CD14-positive monocyte (primary cell): Measurements from ENCODE around the gene AHCTF1. TPM values are rescaled to one million over a fixed set of nuclear protein-coding genes. Genes with fewer than 3 reads are reported as not detected.

Experiments used
- DNase-seq, 3 donors: peaks; one replicate each; pipeline ENCODE4 v3.0.0-alpha.2; 2011 to 2022
- H2AFZ ChIP-seq: 2 replicates; pipeline ENCODE4 v1.6.0; 2012; ENCODE audit warnings: mild to moderate bottlenecking, low read depth, low read length, inconsistent platforms; ENCODE audit not compliant: insufficient read depth, poor library complexity, severe bottlenecking
- H3K27ac ChIP-seq, 2 donors: 1 replicate in 1 of 2; 2 replicates in 1 of 2; pipeline ENCODE4 v1.5.1; 2012 to 2013; ENCODE audit warnings: low read length in 2 of 2, control low read depth in 1 of 2, inconsistent platforms in 1 of 2, low read depth in 1 of 2, mild to moderate bottlenecking in 1 of 2
- H3K27me3 ChIP-seq, 2 donors: one replicate each; pipeline versions ENCODE4 v1.6.0 to v1.6.1; 2011 to 2013; ENCODE audit warnings: low read length in 2 of 2; ENCODE audit not compliant: control insufficient read depth in 2 of 2, insufficient read depth in 2 of 2
- H3K36me3 ChIP-seq, 2 donors: replicated peaks in 1 of 2; 1 replicate in 1 of 2; 2 replicates in 1 of 2; pipeline versions ENCODE4 v1.5.1 to v1.6.1; 2012 to 2013; ENCODE audit warnings: low read length in 2 of 2, control low read depth in 1 of 2, inconsistent platforms in 1 of 2, mild to moderate bottlenecking in 1 of 2; ENCODE audit not compliant: insufficient read depth in 2 of 2, control insufficient read depth in 1 of 2
- H3K4me1 ChIP-seq, 2 donors: 1 replicate in 1 of 2; 2 replicates in 1 of 2; pipeline versions ENCODE4 v1.5.1 to v1.6.1; 2012 to 2013; ENCODE audit warnings: low read length in 2 of 2, control low read depth in 1 of 2, inconsistent platforms in 1 of 2, mild to moderate bottlenecking in 1 of 2, moderate library complexity in 1 of 2; ENCODE audit not compliant: insufficient read depth in 2 of 2, control insufficient read depth in 1 of 2
- H3K4me2 ChIP-seq: replicated peaks from 2 replicates; pipeline ENCODE3; 2012; ENCODE audit warnings: low read length, moderate library complexity, mild to moderate bottlenecking; ENCODE audit not compliant: poor library complexity, severe bottlenecking; ENCODE audit errors: extremely low read depth
- H3K4me3 ChIP-seq, 3 experiments: fragments of 200-600 bp in 1 of 3; sonication (generic) in 1 of 3; replicated peaks in 1 of 3; 1 replicate in 2 of 3; 2 replicates in 1 of 3; pipeline ENCODE4 v1.5.1; 2011 to 2013; ENCODE audit warnings: low read length in 3 of 3, mild to moderate bottlenecking in 3 of 3, control low read depth in 2 of 3, low read depth in 2 of 3, inconsistent platforms in 1 of 3, moderate library complexity in 1 of 3
- H3K79me2 ChIP-seq: 2 replicates; pipeline ENCODE4 v1.6.0; 2012; ENCODE audit warnings: mild to moderate bottlenecking, control low read depth, inconsistent platforms, low read length, moderate library complexity; ENCODE audit not compliant: insufficient read depth
- H3K9ac ChIP-seq: 2 replicates; pipeline ENCODE4 v1.6.0; 2017; ENCODE audit warnings: low read length, mild to moderate bottlenecking; ENCODE audit not compliant: insufficient read depth, poor library complexity, severe bottlenecking
- H3K9me3 ChIP-seq, 2 donors: replicated peaks in 1 of 2; 1 replicate in 1 of 2; 2 replicates in 1 of 2; pipeline versions ENCODE4 v1.5.1 to v1.6.1; 2012 to 2013; ENCODE audit warnings: low read length in 2 of 2, control low read depth in 1 of 2; ENCODE audit not compliant: control insufficient read depth in 1 of 2, insufficient read depth in 1 of 2
- H4K20me1 ChIP-seq: 2 replicates; pipeline ENCODE4 v1.6.0; 2012; ENCODE audit warnings: mild to moderate bottlenecking, low read length, control low read depth, moderate library complexity; ENCODE audit not compliant: insufficient read depth
- H3K27ac Mint-ChIP-seq, 7 donors: one replicate each; pipeline ENCODE4 v1.8.0; 2020; ENCODE audit warnings: mild to moderate bottlenecking in 7 of 7, mixed read lengths in 7 of 7, moderate library complexity in 6 of 7, inconsistent platforms in 2 of 7
- H3K27me3 Mint-ChIP-seq, 3 donors: one replicate each; pipeline ENCODE4 v1.8.0; 2021 to 2022; ENCODE audit warnings: low read depth in 3 of 3, mild to moderate bottlenecking in 3 of 3, mixed read lengths in 3 of 3, moderate library complexity in 3 of 3, inconsistent platforms in 1 of 3
- H3K36me3 Mint-ChIP-seq, 2 donors: one replicate each; pipeline ENCODE4 v1.8.0; 2020; ENCODE audit warnings: mixed read lengths in 2 of 2, inconsistent platforms in 1 of 2, mild to moderate bottlenecking in 1 of 2
- H3K4me1 Mint-ChIP-seq: one replicate; pipeline ENCODE4 v1.8.0; 2020; ENCODE audit warnings: mild to moderate bottlenecking, mixed read lengths
- H3K4me3 Mint-ChIP-seq, 2 donors: one replicate each; pipeline ENCODE4 v1.8.0; 2020; ENCODE audit warnings: mild to moderate bottlenecking in 2 of 2, mixed read lengths in 2 of 2, moderate library complexity in 1 of 2
- H3K9me3 Mint-ChIP-seq, 7 donors: one replicate each; pipeline ENCODE4 v1.8.0; 2020 to 2022; ENCODE audit warnings: mixed read lengths in 7 of 7, mild to moderate bottlenecking in 6 of 7, moderate library complexity in 6 of 7, inconsistent platforms in 2 of 7
- CTCF ChIP-seq: fragments of 200-600 bp; IDR thresholded peaks from one replicate; pipeline ENCODE4 v1.8.0; 2022; ENCODE audit warnings: antibody characterized with exemption, mild to moderate bottlenecking
- WGBS: methylation state at CpG from one replicate; pipeline ENCODE4 v1.1.5; 2013; ENCODE audit warnings: missing lambda C conversion rate; ENCODE audit not compliant: insufficient coverage; 5-methylcytosine and 5-hydroxymethylcytosine counted together
- intact Hi-C, 2 donors: fragments of 100-400 bp; cut with micrococcal nuclease; formaldehyde crosslinking; loops; one replicate each; pipeline versions ENCODE4 v1.15.0 to v1.15.1; 2023
- polyA plus RNA-seq, 3 donors: library from polyadenylated mRNA; depleted of rRNA in 1 of 3; unstranded in 2 of 3; stranded (reverse) in 1 of 3; fragments of 300-500 nt in 2 of 3; fragments of >200 nt in 1 of 3; fragmentation: Illumina TruSeq in 2 of 3; gene quantifications; 1 replicate in 2 of 3; 2 replicates in 1 of 3; pipeline ENCODE4 v1.2.3, GENCODE V29; 2012 to 2021

AHCTF1 gene
- polyA plus RNA-seq, 3 donors = 2.4 to 8.8 (median 5.4) TPM

GRCh38 chr1:246971969-246972368, 40.2 kb upstream of the AHCTF1 start:
- no peak for DNase-seq
- no peak overlapping the region for H2AFZ ChIP-seq
- no peaks in the 10 kb centered on the region for H3K4me1 ChIP-seq
- H3K27ac ChIP-seq = no peak overlapping the region
- peaks cover 0 to 7% of the 10 kb centered on the region in 2 donors for H3K36me3 ChIP-seq
- H3K27ac Mint-ChIP-seq = peak overlapping the region in 1 of 7 donors; percentile 17
- TF ChIP-seq CTCF = no peak
- no peak overlapping the region for H3K4me3 ChIP-seq
- WGBS = 97% methylated on average over 6 of the region's 7 CpGs
- peaks cover 31 to 77% (median 56%) of the 10 kb centered on the region in 7 donors for H3K9me3 Mint-ChIP-seq
- H3K27me3 ChIP-seq = no peaks in the 10 kb centered on the region
- peaks cover 7% of the 10 kb centered on the region for H3K4me1 Mint-ChIP-seq
- peaks cover 7 to 11% of the 10 kb centered on the region in 2 donors for H3K36me3 Mint-ChIP-seq
- no peak overlapping the region for H3K4me2 ChIP-seq
- no peaks in the 10 kb centered on the region for H3K79me2 ChIP-seq
- H3K9me3 ChIP-seq = peaks cover 57 to 65% of the 10 kb centered on the region in 2 donors
- intact Hi-C loops = loop anchor here (2.0 to 5.0 kb wide), 3 partner anchors 40 to 59 kb away; partner anchors contain the start of gene AHCTF1 (in 1 of the 2)
- peaks cover 0 to 2% (median 2%) of the 10 kb centered on the region in 3 donors for H3K27me3 Mint-ChIP-seq
- no peaks in the 10 kb centered on the region for H4K20me1 ChIP-seq
- no peak overlapping the region for H3K4me3 Mint-ChIP-seq
- no peak overlapping the region for H3K9ac ChIP-seq

GRCh38 chr1:246971090-246971721, 39.5 kb upstream of the AHCTF1 start:
- Mint-ChIP-seq H3K36me3 (peaks cover 7 to 14% of the 10 kb centered on the region in 2 donors), H3K9me3 (peaks cover 32 to 76% (median 56%) of the 10 kb centered on the region in 7 donors), H3K4me3 (peak overlapping the region; percentile 42 to 74), H3K27ac (peak overlapping the region in 3 of 7 donors; percentile 6 to 67 (median 8)), H3K27me3 (peaks cover 0 to 2% (median 0%) of the 10 kb centered on the region in 3 donors), H3K4me1 (peaks cover 7% of the 10 kb centered on the region)
- peaks cover 0 to 7% of the 10 kb centered on the region in 2 donors for H3K36me3 ChIP-seq
- H2AFZ ChIP-seq = no peak overlapping the region
- no peak overlapping the region for H3K27ac ChIP-seq
- H3K4me3 ChIP-seq = no peak overlapping the region
- no peaks in the 10 kb centered on the region for H3K4me1 ChIP-seq
- no peaks in the 10 kb centered on the region for H3K27me3 ChIP-seq
- H3K9me3 ChIP-seq = peaks cover 64 to 65% of the 10 kb centered on the region in 2 donors
- intact Hi-C loops = loop anchor here (2.0 to 5.0 kb wide), 3 partner anchors 39 to 58 kb away; partner anchors contain the start of gene AHCTF1 (in 1 of the 2)
- DNase-seq = peak; percentile 36 to 50 (median 49)
- peak; percentile 86 for TF ChIP-seq CTCF
- WGBS = 67% methylated on average over 10 of the region's 12 CpGs
- H3K4me2 ChIP-seq = no peak overlapping the region
- no peak overlapping the region for H3K9ac ChIP-seq
- H3K79me2 ChIP-seq = no peaks in the 10 kb centered on the region
- H4K20me1 ChIP-seq = no peaks in the 10 kb centered on the region
